ENCODE measurements around the gene HTR1D. TPM values are rescaled to one million over a fixed set of nuclear protein-coding genes. Genes with fewer than 3 reads are reported as not detected.

HTR1D gene
- 13.1 to 16.2 TPM (median 14.4 TPM) in 5 replicates for total RNA-seq (2022; extraction: Qiagen RNA extraction)

GRCh38 chr1:23217421-23218115 is at the start of gene HTR1D:
HTR1D (minus strand) TSS chr1:23217502; CDS start chr1:23194219, 23,283 bp downstream.

GRCh38 chr1:23168445-23169194 is 48.7 kb downstream of the HTR1D start, which contains the start of gene LUZP1:
LUZP1 (minus strand) TSS chr1:23168856.

Other genes with a start within 250 kb of the HTR1D start
- not detected in 5 replicates for gene LACTBL1, start 244.6 kb downstream of the HTR1D start, total RNA-seq (2022; extraction: Qiagen RNA extraction)
- not detected in 5 replicates for gene TEX46, start 201.7 kb downstream of the HTR1D start, total RNA-seq (2022; extraction: Qiagen RNA extraction)
- 77.1 to 89.9 TPM (median 87.4 TPM) in 5 replicates for gene KDM1A, start 198.0 kb downstream of the HTR1D start, total RNA-seq (2022; extraction: Qiagen RNA extraction)
- gene LUZP1, start 48.6 kb downstream of the HTR1D start, total RNA-seq (2022; extraction: Qiagen RNA extraction), result 18.8 to 24.8 TPM (median 22.5 TPM) in 5 replicates
- gene HNRNPR, start 126.8 kb upstream of the HTR1D start, total RNA-seq (2022; extraction: Qiagen RNA extraction), result 150 to 219 TPM (median 164 TPM) in 5 replicates
- 4.9 to 5.8 TPM (median 5.3 TPM) in 5 replicates for gene ZNF436, start 152.3 kb upstream of the HTR1D start, total RNA-seq (2022; extraction: Qiagen RNA extraction)
- 0.41 to 0.72 TPM (median 0.58 TPM) in 5 replicates for gene TCEA3, start 207.2 kb upstream of the HTR1D start, total RNA-seq (2022; extraction: Qiagen RNA extraction)